GM15510 (cell line): ENCODE results near the gene PPFIA1.

Experiments
- POLR2A ChIP-seq: IDR thresholded peaks from 3 replicates; pipeline ENCODE4 v1.6.1; 2011; ENCODE audit warnings: borderline replicate concordance; ENCODE audit not compliant: insufficient read length; ENCODE audit errors: extremely low read depth

Gene PPFIA1

GRCh38 chr11:70243912-70244652 lies 26.4 kb upstream of the PPFIA1 start:
- no peak for TF ChIP-seq POLR2A

DNA sequence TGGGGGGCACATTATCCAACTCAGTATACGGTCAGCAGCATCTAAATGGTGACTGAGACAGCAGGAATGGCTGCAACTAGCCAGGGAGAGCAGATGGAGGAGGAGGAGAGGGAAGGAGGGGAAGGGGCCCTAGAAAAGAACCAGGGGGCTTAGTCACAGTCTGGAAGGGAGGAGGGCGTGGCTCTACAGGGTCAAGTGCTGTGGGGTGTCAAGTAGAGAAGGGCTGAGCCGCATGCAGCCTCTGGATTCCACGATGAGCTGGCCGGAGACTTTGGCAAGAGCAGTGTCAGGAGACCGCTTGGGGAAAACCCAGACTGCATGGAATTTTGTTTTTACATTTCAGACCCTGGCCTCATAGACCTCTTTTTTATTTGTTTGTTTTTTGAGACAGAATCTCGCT lies 25.8 kb upstream of the PPFIA1 start:
- TF ChIP-seq POLR2A, result no peak

GRCh38 chr11:70246196-70246595 lies 24.3 kb upstream of the PPFIA1 start:
- no peak for TF ChIP-seq POLR2A

DNA sequence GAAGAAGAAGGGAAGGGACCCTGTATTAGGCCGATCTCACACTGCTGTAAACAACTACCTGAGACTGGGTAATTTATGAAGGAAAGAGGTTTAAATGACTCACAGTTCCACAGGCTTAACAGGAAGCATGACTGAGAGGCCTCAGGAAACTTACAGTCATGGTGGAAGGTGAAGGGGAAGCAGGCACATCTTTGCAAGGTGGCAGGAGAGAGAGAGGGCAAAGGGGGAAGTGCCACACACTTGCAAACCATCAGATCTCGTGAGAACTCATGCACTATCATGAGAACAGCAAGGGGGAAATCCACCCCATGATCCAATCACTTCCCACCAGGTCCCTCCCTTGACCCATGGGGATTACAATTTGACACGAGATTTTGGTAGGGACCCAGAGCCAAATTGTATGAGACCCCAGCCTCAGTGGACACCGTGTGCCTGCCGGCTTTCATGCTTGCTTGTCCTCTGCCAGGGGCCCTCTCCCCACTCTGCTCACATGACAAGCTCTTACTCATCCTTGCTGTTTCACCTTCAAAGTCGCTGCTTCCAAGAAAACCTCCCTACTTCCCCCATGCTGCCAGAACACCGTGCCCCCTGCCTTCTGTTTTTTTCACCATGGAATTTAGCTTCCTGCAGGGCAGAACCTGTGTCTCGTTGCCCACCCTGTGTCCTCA lies 23.3 kb upstream of the PPFIA1 start:
- TF ChIP-seq POLR2A, result no peak

DNA sequence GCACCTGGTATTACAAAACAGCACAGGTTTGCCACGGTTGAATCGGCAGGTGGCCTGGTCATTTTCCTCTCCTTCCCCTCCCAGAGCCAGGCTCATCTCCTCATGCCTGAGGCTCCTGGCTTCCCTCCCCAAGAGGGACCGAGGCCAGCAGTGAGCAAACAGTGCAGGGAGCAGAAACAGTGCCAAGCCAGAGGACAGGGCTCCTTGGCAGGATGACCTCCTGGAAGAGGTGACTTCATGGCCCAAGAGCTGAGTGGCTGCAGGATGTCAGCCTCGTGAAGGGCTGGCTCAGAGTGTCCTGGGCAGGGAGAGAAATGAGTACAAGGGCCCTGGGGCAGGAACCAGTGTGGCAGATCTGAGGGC lies 22.8 kb upstream of the PPFIA1 start:
- TF ChIP-seq POLR2A, result no peak

DNA sequence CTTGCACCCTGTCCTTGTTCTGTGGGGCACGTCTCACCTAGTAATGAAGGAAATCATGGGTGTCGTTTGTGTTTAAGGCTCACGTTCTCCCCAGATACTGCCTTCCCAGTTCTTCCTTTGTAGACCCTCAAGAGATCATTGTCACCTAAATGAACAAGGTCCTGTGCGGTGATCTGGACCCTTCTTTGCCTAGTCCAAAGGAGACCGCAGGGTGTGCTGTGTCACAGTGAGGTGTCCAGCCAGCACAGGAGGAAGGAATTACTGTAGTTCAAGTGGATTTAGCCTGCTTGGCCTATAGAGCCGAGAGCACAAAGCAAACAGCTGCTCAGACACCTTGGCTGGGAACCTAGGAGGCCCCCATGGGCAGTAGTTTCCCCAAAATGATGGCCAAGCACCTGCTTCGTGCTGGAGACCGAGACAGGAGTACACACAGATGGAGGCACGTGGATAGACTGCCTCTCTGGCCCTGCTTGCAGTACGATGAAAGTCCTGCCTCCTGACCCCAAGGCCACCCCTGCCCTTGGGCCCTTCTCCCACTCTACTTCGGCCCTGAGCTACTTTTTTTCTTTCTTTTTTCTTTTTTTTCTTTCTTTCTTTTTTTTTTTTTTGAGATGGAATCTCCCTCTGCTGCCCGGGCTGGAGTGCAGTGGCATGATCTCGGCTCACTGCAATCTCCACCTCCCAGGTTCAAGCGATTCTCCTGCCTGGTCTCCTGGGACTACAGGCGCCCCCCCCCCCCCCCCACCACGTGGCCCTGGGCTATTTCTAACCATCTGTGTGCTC lies 19.4 kb upstream of the PPFIA1 start:
- TF ChIP-seq POLR2A, result no peak

GRCh38 chr11:70251659-70252321 lies 18.7 kb upstream of the PPFIA1 start:
- TF ChIP-seq POLR2A, result no peak

DNA sequence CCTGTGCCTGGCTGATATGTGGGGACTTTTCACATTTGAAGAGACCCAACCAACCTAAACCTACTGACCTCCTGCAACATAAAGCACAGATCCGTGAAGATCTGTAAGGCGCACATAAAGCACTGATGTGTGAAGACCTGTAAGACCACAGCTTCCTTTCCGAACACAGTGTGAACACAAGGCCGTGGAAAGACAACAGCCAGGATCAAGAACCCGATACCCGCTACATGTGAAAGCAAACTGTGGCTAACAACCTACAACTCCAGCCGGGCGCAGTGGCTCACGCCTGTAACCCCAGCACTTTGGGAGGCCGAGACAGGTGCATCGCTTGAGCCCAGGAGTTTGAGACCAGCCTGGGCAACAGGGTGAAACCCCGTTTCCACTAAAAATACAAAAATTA lies 17.6 kb upstream of the PPFIA1 start:
- no peak for TF ChIP-seq POLR2A

DNA sequence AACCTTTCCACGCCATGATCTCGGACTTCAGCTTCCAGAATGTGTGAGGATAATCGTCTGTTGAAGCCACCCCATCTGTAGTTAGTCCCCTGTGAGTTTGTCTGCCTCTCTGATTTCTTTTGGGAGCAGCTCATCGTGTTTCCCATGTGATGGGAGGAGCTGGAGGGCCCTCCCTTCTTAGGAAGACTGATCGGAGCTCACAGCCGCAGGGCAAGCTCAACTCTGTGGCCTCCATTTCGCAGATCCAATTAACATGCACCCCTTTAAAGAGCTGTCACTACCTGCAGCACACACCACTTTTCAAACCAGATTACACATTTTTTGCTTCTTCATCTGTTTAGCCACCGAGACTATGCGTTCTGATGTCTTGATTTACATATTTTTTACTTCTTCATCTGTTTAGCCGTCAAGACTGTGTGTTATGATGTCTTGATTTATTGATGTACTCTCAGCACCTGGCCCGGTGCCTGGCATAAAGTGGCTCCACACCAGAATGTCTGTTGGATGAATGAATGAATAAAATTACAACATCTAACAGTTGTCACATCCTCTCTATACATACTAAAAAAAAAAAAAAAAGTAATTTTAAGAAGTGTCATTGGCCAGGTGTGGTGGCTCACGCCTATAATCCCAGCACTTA lies 14.9 kb upstream of the PPFIA1 start:
- TF ChIP-seq POLR2A, result no peak

GRCh38 chr11:70262951-70263350 lies 7.5 kb upstream of the PPFIA1 start:
- no peak for TF ChIP-seq POLR2A

DNA sequence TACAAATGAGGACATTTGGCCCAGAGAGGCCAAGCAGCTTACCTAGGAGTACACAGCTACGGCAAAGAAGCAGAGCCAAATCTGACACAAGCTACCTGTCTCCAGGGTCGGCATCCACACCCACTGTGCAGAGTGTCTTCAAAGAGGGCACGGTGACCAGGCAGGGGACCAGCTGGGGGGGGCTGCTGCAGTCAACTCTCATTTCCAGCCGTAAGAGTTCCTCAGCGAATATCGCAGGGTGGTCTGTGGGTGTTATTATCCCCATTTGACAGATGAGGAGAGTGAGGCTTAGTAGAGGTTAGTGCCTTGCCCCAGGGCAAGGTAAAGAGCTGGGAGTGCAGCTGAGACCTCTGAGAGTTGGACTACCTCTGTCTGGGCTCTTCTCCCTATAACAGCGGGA lies 7.1 kb upstream of the PPFIA1 start:
- TF ChIP-seq POLR2A, result no peak

- TF ChIP-seq POLR2A, result no peak
Observed at GRCh38 chr11:70265341-70265740, 5.1 kb upstream of the PPFIA1 start.

GRCh38 chr11:70267405-70267950 lies 3.0 kb upstream of the PPFIA1 start:
- TF ChIP-seq POLR2A, result no peak

DNA sequence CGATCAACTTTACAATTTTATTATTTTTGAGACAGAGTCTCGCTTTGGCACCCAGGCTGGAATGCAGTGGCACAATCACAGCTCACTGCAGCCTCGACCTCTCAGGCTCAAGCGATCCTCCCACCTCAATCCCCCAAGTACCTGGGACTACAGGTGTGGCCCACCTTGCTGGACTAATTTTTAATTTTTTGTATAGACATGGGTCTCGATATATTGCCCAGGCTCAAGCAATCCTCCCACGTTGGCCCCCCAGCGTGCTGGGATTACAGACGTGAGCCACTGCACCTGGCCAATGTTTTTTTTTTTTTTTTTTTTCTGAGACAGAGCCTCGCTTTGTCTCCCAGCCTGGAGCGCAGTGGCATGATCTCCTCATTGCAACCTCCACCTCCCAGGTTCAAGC lies 2.0 kb upstream of the PPFIA1 start:
- no peak for TF ChIP-seq POLR2A
